HG03442 (cell line): ENCODE measurements around the gene GGN.
"Not testable (repeated sequence)": the region's sequence is repeated elsewhere in the genome, so short reads cannot be mapped to it uniquely, and the experiment has no call there.

Experiments
- ATAC-seq: cut with Tn5 transposase; IDR thresholded peaks from one replicate; pipeline ENCODE4 v1.9.1; 2021; ENCODE audit warnings: mild to moderate bottlenecking, moderate library complexity; ENCODE audit not compliant: unreplicated experiment

GGN gene, protein sequence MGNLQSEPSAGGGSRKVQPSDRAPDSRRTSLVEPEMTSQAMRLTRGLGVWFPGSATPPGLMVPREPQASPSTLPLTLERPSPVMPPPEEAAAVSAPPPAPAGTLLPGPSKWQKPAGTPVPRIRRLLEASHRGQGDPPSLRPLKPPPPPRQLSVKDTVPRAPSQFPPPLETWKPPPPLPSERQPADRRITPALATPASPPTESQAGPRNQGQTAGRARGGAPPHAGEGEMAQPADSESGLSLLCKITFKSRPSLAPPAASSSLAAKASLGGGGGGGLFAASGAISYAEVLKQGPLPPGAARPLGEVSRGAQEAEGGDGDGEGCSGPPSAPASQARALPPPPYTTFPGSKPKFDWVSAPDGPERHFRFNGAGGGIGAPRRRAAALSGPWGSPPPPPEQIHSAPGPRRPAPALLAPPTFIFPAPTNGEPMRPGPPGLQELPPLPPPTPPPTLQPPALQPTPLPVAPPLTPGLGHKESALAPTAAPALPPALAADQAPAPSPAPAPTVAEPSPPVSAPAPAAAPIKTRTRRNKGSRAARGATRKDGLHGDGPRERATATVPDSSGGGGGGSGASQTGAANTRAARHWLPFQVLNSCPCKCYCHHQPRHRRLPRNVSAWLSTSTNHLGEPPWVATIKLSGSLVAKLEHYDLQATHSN

GRCh38 chr19:38387550-38388348 lies at the start of gene GGN:
TSS of gene GGN (minus strand) at chr19:38388034. CDS start at chr19:38387261, 773 bp downstream.
- peak; percentile 51 for ATAC-seq

DNA sequence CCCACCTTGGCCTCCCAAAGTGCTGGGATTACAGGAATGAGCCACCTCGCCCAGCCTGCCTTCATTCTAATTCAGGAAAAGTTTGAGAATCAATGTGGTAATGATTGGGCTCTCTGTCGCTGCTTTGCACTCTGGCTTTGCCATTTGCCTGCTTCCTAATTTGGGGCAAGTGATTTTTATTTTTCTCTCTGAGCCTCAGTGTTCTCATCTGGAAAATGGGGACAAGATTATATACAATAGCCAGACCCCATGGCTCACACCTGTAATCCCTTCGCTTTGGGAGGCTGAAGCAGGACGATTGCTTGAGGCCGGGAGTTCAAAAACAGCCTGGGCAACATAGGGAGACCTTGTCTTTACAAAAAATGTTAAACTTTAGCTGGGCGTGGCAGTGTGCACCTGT lies 49.5 kb upstream of the GGN start:
- no peak for ATAC-seq

- no peak for ATAC-seq
Measured at GRCh38 chr19:38434549-38435051, 46.8 kb upstream of the GGN start.

GRCh38 chr19:38433268-38433733 lies 45.5 kb upstream of the GGN start, which contains the start of gene RYR1:
TSS of gene RYR1 (plus strand) at chr19:38433691. CDS start at chr19:38433830, 139 bp downstream.
- no peak for ATAC-seq

DNA sequence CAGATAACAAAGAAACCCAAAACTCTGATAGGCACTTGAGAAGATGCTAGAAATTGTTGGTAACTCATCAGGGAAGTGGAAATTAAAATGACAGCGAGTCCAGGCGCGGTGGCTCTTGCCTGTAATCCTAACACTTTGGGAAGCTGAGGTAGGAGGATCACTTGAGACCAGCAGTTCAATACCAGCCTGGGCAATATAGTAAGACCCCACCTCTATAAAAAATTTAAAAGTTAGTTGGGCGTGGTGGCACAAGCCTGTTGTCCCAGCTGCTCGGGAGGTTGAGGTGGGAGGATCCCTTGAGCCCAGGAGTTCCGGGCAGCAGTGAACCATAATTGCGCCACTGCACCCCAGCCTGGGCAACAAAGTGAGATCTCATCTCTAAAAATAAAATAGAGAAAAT lies 43.1 kb upstream of the GGN start:
- ATAC-seq = no peak

GRCh38 chr19:38429811-38430156 lies 42.0 kb upstream of the GGN start:
- ATAC-seq = no peak

- ATAC-seq = no peak
Measured at GRCh38 chr19:38429055-38429810, 41.4 kb upstream of the GGN start.

DNA sequence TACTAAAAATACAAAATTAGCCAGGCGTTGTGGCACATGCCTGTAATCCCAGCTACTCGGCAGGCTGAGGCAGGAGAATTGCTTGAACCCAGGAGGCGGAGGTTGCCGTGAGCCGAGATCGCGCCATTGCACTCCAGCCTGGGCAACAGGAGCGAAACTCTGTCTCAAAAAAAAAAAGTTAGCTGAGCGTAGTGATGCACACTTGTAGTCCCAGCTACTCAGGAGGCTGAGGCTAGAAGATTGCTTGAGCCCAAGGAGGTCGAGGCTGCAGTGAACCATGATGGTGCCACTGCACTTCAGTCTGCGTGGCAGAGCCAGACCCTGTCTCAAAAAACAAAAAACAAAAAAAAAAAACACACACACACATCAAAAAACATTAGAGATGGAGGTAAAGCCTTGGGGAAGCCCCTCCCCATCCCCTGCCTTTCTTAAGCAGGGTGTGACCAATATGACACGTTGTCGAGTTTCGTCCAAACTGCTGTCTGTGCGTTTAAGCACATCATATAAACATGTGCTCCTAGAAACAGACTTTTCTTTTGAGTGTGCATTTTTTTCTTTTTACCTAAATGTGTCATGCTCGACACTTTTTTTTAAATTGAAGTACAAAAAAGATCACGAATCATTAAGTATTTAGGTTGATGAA lies 39.3 kb upstream of the GGN start:
- ATAC-seq = not testable (repeated sequence)

DNA sequence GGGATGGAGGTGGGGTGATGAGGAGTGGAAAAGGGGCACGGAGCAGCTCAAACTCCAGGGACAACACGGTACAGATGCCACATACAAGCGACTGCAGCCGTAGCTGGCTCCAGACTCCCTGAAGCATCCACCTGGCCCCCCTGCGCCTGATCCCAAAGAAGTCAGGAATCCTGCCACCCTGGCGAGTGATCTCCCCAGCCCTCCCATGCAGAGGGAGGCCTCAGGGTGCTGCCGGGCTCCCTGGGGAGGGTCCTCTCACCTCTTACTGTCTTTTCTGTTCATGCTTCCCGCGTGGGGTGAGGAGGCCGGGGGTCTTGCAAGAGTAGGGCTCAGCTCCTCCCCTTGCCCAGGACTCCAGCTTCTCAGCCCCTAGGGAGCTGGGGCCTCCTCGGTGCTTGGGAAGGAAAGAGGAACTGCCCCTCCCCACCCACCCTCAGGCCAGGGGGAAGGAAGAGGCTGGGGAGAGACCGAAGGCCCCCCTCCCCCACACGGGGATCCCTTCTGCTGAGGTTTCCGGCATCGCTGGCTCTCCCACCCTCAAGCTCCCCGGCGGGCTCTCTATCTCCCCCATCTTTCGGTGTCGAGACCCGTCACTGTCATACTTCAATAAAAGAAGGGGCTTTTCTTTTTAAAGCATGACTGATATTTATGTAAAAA lies 38.1 kb upstream of the GGN start, which contains the start of gene RASGRP4:
RASGRP4 (minus strand) TSS at position 410 of the 657 bp plus-strand sequence; CDS start at position 282, 128 bp downstream.
- no peak for ATAC-seq

DNA sequence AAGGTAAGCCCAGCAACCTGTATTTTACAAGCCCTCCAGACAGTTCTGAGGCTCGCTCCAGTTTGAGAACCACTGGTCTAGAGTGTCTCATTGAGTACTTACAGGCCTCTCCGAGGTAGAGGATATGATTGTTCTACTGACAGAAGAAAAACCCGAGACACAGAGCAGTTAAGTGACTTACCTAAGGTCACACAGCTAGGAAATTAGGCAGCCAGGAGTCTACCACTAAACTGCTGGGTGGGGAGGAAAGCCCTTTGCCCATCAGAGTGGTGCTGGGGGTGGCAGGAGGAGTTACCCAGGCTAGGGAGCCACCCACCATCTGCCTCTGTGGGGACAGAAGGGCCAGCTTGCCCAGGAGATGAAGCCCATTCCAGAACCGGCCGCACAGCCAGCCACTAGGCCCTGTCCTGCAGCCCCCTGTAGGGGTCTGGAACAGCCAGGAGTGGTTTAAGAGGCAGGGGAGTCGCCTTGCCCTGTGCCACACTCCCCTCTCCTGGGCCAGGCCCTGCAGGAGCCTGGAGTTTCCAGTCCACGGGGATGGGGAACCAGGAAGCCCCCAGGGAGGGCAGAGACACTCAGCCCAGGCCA lies 37.5 kb upstream of the GGN start:
- ATAC-seq = no peak

DNA sequence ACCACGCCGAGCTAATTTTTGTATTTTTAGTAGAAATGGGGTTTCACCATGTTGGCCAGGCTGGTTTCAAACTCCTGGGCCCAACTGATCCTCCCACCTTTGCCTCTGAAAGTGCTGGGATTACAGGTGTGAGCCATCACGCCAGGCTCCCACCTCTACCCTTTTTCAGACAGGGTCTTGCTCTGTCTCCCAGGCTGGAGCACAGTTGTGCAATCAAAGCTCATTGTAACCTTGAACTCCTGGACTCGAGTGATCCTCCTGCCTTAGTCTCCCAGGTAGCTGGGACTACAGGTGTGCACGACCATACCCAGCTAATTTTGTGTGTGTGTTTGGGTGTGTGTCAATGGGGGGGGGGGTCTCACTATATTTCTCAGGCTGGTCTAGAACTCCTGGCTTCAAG lies 36.4 kb upstream of the GGN start:
- no peak for ATAC-seq

GRCh38 chr19:38422438-38422837 lies 34.6 kb upstream of the GGN start:
- ATAC-seq = no peak

- ATAC-seq = no peak
Measured at GRCh38 chr19:38421856-38422255, 34.0 kb upstream of the GGN start.

DNA sequence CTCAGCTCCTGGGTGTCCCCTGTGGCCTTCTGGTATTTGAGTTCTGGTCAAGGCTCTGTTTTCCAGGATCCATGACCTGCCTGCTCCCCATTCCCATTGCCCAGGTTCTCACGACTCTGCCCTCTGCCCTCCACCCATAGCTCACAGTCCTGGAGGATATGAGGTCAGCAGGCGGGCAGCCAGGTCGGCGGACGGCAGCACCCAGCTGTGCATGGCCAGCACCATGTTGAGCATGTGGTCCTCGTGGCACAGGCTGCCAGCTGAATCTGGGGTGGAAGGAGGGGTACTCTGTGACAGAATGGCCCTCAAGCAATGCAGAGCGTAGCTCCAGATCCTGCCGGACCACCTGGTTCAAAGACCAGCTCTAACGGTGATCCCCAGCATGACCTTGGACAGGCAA lies 33.1 kb upstream of the GGN start:
- no peak for ATAC-seq

DNA sequence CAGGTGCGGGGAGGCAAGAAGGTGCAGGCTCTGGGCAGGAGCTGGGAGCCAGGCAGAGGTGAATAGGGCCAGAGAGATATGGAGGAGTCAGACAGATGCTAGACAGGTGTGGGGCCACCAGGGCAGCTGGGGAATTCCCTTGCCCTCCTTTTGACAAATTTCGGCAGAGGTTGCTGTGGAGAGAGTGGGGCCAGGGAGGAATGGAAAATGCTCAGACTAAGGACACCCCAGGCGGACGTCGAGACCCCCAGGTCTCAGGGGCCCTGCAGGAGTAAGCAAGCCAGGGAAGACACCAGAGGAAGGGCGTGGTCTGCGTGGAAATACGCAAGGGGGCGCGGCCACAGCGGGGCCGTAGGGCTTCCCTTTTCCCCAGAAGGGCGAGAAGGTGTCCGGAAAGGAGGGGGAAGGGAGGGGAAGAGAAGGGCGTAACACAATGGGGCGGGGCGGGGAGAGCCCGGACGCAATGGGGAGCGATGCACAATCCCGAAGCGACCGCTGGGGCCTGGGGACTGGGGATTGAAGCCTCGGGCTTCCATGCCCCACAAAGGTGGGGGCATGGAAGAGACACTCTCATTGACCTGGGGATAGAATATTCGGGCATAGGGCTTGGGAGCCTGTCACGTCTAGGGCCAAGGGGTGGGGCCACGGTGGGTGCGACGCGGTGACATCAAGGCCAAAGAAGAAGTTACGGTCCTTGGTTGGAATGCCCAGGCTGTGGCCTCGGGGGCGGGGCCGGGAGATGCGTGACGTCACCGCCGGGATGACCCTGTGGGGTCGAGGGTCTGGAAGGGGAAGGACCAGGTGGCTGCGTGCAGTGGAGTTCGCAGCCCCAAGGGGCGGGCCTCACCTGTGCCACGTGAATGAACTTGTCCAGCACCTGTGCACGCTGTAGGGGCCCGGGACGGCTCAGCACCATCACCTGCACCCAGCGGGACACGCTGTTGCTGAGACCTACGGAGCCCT lies 30.0 kb upstream of the GGN start:
- no peak for ATAC-seq

DNA sequence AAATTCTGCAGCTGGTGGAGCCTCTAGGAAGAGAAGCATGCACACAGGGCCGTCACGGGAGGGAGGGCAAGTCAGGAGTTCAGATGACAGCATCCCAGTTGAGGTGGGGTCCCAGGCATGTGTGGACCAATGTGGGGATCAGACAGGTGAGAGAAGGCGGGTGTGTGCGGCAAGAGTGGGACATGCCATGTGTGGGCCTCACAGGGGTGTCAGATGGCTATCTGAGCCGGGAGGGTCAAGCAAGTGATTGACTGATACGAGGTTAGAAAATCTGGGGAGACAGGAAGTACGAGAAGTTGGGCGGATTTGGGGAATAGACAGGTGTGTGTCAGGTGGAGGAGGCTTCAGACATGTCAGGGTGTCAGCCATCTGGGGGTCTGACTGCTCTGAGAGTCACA lies 29.3 kb upstream of the GGN start:
- ATAC-seq = no peak

DNA sequence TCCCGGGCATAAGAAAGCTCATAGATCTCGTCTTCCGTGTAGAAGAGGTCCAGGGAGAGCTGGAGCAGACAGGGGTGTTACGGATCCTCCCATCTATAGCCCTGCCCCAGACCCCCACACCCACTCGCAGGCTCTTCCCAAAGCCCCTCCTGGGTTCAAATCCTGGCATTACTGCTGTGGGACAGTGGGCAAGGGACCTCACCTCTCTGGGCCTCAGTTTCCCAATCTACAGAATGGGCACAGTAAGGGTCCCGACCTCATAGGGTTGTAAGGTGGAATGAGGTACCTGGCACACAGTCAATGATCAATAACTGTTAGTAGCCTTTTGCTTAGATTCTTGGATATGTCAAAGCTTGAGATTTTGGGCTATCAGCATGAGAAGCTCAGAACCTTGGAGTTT lies 25.6 kb upstream of the GGN start:
- no peak for ATAC-seq

DNA sequence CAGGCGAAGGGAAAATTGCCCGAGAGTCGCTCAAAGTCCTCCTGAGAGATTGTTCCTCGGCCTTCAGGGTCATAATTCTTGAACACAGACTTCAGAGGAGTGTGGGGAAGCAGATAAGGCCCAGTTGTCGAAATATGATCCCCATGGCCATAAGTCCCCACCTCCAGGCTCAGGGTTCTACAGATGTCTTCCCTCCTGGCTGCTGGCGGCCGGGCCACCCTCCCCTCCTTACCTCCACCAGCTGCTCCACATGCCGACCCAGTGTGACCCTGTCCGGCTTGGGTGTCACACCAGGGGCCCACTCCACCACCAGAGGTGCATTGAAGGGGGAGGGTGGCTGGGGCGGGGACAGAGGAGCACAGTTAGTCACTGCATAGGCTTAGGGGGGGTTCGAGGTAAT lies 25.1 kb upstream of the GGN start:
- no peak for ATAC-seq
